Fibroblast of the aortic adventitia (primary cell): Measurements from ENCODE around the gene TAS2R31. TPM values are rescaled to one million over a fixed set of nuclear protein-coding genes. Genes with fewer than 3 reads are reported as not detected.

Experiments used
- DNase-seq: peaks from one replicate; pipeline ENCODE4 v3.0.0-alpha.2; 2010; ENCODE audit warnings: low read depth
- H3K4me3 ChIP-seq: 2 replicates; pipeline ENCODE4 v1.5.1; 2011; ENCODE audit warnings: low read depth, mild to moderate bottlenecking, control low read depth, low read length, moderate library complexity
- CTCF ChIP-seq: IDR thresholded peaks from 2 replicates; pipeline ENCODE4 v1.5.1; 2011; ENCODE audit warnings: mild to moderate bottlenecking, low read length, control low read depth, inconsistent platforms; ENCODE audit not compliant: insufficient read depth
- total RNA-seq: library from RNA; depleted of rRNA; stranded (reverse); fragments of >200 nt; gene quantifications from 2 replicates; pipeline ENCODE4 v1.2.3, GENCODE V29; 2012; ENCODE audit warnings: low replicate concordance

The TAS2R31 gene, protein sequence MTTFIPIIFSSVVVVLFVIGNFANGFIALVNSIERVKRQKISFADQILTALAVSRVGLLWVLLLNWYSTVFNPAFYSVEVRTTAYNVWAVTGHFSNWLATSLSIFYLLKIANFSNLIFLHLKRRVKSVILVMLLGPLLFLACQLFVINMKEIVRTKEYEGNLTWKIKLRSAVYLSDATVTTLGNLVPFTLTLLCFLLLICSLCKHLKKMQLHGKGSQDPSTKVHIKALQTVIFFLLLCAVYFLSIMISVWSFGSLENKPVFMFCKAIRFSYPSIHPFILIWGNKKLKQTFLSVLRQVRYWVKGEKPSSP
- total RNA-seq: 6.2 and 13.6 TPM in 2 replicates

DNA sequence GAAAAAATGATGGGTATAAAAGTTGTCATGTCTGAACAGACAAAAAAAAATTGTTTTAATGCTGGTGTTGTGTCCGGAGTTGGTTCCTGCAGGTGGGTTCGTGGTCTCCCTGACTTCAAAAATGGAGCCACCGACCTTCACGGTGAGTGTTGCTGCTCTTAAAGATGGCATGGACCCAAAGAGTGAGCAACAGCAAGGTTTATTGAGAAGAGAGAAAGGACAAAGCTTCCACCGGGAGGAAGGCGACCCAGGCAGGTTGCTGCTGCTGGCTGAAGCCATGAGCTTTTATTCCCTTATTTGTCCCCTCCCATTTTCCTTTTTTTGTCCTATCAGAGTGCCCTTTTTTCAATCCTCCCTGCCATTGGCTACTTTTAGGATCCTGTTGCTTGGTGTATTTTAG is at the start of gene TAS2R31:
TSS of gene TAS2R31 (minus strand) at position 101 of the 400 bp plus-strand sequence. CDS start at position 29, 72 bp downstream.
- no peak within 1 kb of the TSS for H3K4me3 ChIP-seq
- no peak for DNase-seq
- TF ChIP-seq CTCF: no peak

DNA sequence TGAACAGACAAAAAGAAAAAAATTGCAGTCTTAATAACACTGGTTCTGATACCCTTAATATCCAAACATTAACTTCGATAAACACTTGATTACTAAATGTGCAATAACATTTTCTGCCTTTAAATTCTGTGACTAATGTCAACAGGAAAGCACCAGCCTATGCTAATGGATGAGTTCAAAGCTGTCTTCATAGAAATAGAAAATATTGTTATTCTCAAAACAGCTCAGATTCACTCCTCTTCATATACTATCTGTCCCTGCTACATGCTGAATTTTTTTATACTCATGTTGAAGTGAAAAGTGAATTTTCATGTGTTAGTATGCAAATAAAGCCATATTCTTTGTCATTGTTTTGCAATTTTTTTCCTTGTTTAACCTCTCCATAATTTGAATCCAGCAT is 47.0 kb upstream of the TAS2R31 start:
- TF ChIP-seq CTCF: no peak
- DNase-seq: no peak
- H3K4me3 ChIP-seq: no peak overlapping the region

DNA sequence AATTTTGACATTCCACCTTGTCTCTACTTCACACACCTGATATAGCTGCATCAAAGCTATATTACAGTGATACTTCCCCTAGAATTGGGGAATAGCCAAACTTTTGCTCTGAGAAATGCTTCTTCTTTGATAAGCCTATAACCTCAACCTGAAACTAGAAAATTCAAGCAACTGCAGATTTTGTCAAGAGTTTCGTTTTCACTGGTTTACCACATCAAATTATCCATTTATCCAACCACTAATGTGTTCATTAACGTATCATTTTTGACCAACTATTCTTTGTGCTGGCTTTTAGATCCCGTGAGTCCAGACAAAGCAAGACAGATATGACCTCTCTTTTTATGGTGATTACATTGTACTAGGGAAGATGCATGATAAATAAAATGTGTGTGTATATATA is 44.4 kb upstream of the TAS2R31 start:
- DNase-seq: no peak
- TF ChIP-seq CTCF: no peak
- no peak overlapping the region for H3K4me3 ChIP-seq

DNA sequence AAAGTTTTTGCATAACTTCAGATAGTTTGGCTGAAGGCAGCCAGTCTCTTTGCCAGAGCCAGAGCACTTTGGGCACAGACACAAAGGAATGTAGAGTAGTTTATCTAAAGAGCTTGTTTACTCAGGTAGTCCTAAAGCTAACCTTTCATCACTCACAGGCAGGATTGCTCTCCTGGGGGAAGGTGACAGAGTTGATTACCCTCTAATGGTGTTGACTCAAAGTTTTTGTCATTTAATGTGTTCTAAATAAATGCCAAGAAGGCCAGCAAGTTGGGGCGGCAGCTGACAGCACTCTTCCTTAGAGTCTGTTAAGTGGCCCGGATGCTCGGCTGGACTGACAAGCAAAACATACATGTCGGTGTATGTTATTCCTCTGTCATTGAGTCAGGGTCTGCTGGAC is 40.2 kb upstream of the TAS2R31 start:
- DNase-seq: no peak
- no peak for TF ChIP-seq CTCF
- H3K4me3 ChIP-seq: no peak overlapping the region

DNA sequence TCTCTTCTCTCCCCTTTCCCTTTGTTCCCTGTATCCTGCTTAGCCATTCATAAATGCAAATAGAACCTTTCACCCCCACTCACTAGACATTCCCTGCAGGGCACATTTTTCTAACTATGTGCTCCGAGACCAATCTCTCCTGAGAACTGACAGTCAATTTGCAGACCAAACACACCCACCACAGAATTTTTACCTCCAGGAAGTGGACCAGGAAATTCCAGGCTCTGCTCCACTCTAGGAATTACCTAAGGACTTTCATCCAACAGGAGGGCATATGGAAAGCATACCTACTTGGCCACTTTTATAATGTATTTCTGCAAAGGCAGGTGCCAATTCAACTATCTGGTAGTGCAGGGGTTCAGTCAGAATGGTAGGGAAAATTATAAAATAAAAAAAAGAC is 39.8 kb upstream of the TAS2R31 start:
- no peak for DNase-seq
- no peak for TF ChIP-seq CTCF
- no peak overlapping the region for H3K4me3 ChIP-seq

DNA sequence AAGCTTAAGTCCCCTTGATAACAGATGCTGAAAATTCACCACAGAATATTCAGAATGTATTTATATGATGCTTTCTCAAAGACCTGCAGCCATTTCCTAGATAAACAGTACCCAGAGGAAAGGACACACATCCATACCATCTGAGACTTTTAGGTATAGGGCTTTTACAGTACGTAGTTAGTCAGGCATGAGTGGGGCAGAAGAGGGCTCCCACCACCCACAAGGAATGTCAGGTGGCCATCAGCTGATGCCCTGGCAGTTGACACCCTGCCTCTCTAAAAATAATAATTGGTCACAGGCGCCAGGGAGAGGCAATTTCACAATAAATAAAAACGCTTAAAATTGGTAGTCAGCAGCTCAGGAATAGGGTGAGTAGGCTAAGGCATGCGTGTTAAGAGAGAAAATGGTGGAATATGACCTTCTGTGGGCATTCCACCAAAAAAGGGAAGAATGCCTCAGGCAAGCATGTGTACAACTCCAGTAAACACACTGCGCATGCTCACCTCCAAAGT is 38.7 kb upstream of the TAS2R31 start:
- DNase-seq: no peak
- no peak for TF ChIP-seq CTCF
- H3K4me3 ChIP-seq: no peak overlapping the region
